ENCODE data around the gene RIN2.
A peak's percentile ranks its signal among the peaks of the same experiment; 100 is the strongest.

RIN2 gene, protein sequence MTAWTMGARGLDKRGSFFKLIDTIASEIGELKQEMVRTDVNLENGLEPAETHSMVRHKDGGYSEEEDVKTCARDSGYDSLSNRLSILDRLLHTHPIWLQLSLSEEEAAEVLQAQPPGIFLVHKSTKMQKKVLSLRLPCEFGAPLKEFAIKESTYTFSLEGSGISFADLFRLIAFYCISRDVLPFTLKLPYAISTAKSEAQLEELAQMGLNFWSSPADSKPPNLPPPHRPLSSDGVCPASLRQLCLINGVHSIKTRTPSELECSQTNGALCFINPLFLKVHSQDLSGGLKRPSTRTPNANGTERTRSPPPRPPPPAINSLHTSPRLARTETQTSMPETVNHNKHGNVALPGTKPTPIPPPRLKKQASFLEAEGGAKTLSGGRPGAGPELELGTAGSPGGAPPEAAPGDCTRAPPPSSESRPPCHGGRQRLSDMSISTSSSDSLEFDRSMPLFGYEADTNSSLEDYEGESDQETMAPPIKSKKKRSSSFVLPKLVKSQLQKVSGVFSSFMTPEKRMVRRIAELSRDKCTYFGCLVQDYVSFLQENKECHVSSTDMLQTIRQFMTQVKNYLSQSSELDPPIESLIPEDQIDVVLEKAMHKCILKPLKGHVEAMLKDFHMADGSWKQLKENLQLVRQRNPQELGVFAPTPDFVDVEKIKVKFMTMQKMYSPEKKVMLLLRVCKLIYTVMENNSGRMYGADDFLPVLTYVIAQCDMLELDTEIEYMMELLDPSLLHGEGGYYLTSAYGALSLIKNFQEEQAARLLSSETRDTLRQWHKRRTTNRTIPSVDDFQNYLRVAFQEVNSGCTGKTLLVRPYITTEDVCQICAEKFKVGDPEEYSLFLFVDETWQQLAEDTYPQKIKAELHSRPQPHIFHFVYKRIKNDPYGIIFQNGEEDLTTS

DNA sequence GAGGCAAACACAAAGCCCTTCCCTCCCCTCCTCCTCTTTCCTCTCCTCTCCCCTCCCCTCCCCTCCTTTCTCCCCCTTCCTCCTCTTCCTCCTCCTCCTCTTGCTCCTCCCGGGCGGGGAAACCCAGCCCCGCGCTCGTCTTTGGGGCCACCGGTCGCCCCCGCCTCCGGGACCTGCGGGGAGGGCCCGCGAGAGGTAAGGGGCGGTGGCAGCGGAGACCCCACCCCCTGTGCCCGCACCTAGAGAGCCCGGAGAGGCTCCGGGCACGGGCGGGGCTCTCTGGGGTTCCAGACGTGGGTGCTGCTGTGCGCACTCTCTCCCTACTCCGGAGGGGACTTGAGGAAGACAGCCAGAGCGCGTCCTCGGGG lies at the start of gene RIN2:
RIN2 (plus strand) TSS at position 126 of the 368 bp plus-strand sequence. CDS start 131,344 bp downstream, outside the sequence.
- no peak for DNase-seq (ENCODE audit: low spot score)
- FAIRE-seq, result no peak

DNA sequence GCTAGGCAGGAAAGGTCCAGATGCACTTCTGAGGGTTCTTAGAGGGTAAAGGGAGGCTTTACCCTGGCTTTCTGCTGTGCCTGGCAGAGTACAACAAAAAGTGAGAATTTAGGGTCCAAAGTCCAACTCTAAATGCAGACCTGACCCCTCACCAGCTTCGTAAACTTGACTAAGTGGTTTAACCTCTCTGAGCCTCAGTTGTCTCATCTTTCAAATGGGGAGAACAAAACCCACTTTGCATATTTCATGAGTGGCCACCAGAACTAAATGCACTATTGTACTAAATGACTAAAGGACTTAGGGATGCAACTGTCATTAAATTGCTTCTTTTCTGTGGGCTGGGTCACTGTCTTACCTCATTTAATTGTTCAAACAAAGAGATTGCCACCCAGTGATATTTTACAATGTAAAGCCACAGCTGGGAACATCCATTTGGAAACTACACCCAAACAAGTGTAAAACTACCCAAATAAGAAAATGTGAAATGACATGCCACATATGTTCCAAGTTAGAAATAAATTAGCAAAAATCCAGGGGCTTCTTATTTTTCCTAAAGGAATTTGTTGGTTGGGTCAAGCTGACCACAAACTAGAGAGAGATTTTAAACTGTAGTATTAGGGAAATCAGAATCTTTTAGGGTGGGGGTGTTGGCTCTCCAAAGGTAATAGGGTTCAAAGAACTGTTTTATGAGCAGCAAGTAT lies 48.3 kb upstream of the RIN2 start:
- no peak for DNase-seq (ENCODE audit: low spot score)
- FAIRE-seq, result no peak

DNA sequence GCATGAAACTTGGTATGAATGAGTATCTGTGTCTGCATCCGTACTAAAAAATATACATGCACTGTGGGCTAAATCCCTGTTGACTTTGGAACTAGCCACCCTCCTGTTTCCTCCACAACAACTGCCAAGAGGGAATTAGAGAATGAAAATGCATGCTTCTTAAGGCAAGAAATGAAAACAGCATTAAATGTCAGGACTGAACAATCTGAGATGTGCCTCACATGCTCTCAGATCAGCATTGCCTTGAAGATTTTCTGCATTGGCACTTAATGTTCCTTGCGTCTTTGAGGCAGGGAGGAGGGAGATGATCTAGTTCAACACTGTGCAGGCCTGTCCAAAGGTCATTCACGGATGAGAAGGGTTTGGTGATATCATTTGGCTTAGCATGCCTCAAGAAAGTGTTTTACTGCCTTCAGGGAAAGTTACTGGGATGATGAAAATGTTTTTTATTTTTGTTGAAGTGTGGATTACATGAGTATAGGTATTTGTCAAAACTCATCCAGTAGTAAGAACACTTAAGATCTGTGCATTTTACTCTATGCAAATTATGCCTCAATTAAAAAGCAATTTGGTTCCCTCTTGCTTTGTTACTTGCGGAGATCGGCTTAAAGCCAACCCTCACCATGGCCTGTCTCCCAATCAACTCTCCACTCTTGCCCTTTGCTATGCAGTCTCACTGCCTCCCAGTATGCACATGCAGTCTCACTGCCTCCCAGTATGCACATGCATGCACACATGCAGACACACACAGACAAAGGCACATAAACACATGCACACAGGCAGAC lies 47.5 kb upstream of the RIN2 start:
- no peak for DNase-seq (ENCODE audit: low spot score)
- no peak for FAIRE-seq

DNA sequence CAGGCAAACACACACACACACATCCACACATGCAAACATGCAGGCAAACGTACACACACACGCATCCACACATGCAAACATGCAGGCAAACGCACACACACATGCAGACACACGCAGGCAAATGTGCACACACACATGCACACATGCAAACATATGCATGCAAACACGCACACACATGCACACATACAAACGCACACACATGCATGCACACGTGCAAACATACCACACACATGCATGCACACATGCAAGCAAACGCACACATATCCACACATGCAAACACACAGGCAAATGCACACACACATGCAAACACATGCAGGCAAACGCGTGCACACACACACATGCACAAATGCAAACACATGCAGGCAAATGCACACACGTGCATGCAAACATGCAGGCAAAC lies 46.9 kb upstream of the RIN2 start:
- DNase-seq (ENCODE audit: low spot score) (no peak), FAIRE-seq (no peak)

DNA sequence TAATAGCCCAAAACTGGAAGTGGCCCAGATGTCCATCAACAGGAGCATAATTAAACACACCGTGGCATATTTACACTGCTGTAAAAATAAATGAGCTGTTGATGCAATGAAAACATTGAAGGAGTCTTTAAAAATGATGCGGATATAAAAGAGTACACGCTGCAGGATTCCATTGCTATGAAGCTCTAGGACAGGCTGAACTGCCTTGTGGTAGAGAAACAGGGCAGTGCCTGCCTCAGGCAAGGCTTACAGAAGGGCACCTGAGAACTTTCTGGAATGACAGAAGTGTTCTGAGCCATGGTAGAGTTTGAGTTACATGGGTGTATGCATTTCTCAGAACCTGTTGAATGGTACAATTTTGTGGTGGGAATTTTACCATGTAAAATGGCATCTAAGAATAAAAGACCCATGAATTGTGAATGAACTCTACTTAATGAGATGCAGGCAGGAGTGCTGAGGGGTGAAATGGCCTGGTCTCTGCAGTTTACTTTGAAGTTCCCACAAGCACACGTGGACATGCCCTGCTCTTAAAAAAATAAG lies 45.3 kb upstream of the RIN2 start:
- no peak for FAIRE-seq
- no peak for DNase-seq (ENCODE audit: low spot score)

DNA sequence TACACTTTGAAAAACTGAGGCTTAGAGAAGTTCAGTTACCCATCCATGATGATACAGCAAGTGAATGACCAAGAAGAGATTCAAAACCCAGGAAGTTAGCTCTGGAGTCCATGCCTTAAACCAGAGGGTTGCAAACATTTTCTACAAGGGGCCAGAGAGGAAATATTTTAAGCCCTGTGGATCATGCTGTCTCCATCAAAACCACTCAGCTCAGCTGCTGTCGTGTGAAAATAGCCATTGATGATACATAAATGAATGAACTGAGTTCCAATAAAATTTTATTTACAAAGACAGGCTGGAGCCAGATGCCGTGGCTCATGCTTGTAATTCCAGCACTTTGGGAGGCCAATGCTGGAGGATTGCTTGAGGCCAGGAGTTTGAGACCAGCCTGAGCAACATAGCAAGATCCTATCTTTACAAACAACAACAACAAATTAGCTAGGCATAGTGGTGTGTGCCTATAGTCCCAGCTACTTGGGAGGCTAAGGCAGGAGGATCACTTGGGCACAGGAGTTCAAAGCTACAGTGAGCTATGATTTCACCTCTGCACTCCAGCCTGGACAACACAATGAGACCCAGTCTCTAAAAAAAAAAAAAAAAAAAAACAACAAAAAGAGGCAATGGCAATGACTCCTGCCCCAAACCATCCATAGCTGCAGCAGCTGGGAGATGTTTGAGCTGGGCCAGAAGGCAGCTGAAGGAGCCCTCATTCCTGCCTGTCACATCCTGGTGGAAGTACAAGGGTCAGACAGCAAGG lies 44.1 kb upstream of the RIN2 start:
- DNase-seq (ENCODE audit: low spot score) (no peak), FAIRE-seq (no peak)

DNA sequence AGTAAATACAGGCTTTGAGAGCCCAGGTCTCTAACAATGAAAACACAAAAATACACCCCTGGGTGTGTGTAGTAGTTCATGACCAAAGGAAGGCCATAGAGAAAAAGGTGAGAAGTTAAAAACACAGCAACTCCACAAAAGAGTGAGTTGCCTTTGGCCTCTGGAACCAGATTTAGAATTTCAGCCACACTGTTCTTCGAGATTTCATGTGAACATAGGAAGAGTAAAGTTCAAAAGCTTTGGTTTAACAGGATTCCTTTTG lies 43.5 kb upstream of the RIN2 start:
- FAIRE-seq (no peak), DNase-seq (ENCODE audit: low spot score) (no peak)

DNA sequence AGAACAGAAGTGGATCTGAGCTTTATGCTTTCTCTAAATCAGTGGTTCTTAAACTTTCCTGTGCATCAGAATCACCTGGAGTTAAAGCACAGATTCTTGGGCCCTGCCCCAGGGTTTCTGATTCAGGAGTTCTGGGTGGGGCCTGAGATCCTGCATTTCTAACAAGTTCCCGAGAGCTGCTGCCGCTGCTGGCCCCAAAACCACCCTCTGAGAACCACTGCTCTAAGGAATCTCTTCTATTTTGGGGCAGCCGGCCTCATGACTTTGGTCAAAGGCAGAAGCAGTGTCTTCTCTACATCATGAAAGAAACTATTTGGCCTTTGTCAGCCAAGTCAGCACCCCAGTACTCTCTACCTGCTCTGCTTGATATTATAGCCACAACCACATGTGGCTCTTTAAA lies 42.1 kb upstream of the RIN2 start:
- DNase-seq (ENCODE audit: low spot score) (no peak), FAIRE-seq (no peak)

DNA sequence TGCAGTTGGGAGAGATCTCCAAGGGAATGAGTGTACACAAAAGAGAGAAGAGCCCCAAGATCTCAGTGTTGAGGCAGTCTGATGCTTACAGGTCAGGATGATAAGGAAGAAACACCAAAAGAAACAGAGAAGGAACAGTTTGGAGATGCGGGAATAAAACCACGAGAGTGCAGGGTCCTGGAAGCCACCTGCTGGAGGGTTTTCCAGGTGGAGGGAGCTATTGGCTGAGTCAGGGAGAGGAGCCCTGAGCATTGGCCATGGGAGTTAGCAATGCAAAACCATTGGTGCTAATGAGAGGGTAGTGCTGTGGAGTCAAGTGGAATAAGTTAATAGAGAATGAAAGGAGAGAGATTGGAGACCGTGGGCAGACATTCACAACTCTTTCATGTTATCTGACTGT lies 39.2 kb upstream of the RIN2 start:
- DNase-seq (ENCODE audit: low spot score) (no peak), FAIRE-seq (no peak)

DNA sequence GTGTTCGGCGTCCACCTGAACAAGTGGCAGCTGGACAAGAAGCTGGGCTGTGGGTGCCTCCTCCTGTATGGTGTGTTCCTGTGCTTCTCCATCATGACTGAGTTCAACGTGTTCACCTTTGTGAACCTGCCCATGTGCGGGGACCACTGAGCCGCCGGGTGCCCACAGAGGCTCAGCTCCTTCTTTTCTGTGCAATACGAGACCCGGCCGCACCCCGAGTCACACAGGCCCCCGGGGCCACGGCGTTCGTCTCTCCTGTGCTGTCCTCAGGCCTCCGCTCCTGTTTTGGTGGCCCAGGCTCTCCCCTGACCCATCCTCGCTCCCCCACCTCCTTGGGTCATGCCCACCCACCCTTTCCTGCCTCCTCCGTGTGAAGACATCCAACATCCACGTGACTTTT lies 37.1 kb upstream of the RIN2 start:
- DNase-seq (ENCODE audit: low spot score), result no peak
- no peak for FAIRE-seq

DNA sequence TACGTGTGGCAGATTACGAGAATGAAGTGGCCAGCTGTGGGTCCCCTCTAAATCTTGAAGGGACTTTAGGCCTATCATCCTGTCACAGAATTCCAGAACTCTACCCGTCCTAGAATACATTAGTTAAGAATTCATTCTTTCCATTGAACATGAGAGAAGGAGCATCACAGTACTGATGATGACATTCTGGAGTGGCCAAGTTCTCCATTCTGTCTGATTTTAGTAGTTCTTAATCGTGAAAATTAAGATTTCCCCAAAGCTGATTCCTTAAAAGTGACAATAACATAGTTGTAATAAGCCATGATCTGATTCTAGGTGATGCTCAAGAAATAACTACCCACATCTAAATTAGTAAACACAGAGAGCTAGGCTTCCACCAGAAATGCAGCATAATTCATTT lies 35.0 kb upstream of the RIN2 start:
- no peak for FAIRE-seq

DNA sequence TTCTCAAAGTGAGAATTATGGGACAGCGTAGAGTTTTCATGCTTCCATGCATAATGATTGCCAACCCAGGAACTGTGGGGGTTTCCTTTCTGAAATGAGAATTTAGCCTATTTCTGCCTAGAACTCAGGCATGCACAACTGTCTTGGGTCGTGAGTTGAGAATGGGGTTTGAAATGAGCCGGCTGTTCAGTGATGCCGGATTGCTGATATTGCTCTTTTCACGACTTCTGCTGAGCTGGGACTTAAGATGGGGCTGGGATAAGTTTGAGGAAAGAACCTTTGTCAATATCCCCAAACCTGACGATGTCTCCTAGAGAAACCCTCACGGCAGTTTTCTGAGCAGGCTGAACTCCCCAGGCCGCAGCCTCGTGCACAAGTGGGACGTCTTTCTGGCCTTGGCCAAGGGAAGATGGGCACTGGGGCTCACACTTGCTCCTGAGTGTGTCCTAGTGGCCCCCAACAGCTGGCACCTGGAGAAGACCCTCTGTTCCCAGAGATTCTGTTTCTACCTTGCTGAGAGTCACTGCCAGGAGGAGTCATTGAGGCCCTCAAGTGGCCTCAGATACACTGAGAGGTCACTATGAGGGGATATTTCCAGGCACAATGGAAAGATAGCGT lies 34.1 kb upstream of the RIN2 start:
- DNase-seq (ENCODE audit: low spot score), result no peak
- no peak for FAIRE-seq

More for the DNA sequence above, 35.0 kb upstream of the RIN2 start:
- DNase-seq (ENCODE audit: low spot score), result no peak

DNA sequence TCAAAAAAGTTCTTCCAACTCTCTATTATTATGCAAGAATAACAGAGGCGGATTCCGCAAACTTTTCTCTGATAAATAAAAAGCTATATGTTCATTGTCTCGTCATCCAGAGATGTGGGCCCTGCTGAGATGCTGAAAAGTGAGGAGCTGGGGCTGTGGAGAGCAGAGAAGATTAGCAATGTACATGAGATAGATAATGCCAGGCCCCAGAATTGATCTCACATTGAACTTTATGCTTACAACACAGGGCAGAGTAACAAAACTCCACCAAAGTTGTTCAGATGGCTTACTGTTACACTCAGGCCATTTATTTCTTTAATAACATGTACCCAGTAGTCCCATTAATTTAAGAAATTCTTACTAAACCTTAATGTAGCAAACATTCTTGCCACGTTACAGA lies 32.7 kb upstream of the RIN2 start:
- FAIRE-seq (no peak), DNase-seq (ENCODE audit: low spot score) (no peak)

DNA sequence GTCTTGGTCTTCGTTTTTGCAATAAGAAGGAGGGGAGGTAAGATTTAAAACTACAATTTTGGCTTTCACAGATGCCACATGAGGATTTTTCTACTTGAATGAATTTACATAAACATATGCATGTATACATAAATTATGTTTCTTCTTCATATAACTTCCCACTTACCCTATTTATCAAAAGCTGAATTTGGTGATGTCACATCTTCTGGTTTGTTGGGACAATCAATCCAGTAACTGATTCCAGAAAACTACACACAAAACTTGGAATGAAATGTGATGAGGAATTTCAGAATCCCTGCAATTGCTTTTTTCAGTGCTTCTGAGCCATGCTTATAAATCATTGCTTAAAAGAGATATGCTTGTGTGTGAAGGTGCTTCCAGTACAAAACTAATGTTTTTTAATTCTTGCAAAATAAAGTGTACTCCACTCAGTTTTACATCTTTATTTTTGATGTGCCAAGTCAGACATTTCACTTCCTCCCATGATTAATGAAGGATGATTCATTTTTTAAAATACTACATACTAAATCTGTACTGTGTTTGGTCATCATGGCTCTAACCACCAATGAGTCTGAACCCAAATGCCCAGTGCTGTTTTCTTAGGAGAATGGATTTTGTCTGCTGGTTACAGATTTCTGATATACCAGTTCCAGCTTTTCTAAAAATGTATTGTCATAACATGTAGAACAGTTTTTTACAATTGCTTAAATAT lies 32.1 kb upstream of the RIN2 start:
- FAIRE-seq, result no peak

DNA sequence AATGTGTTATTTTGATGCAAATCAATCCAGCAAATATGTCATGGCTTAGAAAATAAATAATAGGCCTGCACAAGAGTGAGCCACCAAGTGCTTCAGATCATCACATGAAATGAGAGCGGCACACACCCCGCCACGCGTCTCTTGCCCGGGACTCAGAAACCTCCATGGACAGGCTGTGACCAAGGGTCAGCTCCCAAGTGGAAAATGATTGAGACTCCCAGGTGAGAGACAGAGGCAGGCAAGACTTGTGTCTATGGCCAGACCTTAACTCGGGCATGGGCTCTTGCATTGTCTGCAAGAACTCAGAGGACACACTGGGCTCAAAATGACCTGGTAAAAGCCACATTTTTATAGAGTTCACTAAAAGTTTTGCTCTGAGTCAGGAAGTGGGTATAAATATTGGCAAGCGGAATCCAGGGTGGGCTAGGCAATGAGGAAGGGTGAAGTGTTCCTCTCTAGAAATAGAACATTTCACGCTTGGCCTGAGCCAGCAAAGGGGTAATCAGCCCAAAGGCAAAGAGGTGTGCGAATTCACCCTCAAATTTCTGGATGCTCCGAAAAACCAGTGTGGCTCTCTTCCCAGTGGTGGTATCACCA lies 30.7 kb upstream of the RIN2 start:
- no peak for FAIRE-seq

More for the DNA sequence above, 32.1 kb upstream of the RIN2 start:
- no peak for DNase-seq (ENCODE audit: low spot score)

DNA sequence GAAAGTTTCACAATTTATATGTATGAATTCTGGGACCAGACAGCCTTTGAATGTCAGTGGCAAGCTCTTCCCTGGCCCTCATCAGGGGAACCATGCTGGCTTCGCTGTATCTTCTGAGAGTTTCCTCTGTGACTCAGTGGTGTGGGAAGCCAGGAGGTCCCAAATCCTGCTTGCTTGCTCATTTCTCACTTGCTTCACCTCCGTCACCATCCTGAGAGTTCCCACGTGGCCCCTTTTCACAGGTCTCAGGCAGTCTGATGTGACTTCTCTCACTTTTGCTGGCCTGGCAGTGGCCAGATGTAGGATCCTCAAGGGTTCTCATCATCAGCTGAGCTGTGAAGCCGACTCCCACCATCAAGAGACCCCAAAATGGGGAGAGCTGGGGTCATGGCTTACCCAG lies 28.4 kb upstream of the RIN2 start:
- FAIRE-seq, result no peak
- no peak for DNase-seq (ENCODE audit: low spot score)

More for the DNA sequence above, 30.7 kb upstream of the RIN2 start:
- no peak for DNase-seq (ENCODE audit: low spot score)

DNA sequence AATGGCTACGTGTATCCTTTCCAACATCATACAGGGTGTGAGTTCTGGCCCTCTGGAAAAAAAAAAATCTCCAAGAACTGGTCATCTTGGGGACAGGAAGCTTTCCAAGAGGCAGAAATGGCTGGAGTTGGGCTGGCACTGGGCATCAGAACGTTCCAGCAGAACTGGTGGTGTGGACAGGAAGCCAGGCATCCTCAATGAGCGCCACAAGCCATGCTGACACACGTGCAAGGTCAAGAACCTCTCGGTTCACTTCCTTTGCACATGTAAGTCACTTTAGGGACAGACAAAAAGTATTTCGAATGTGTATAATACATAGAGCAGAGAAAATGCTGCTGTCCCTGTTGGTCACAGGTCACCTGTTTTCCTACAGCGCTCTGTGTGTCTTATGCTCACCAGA lies 27.4 kb upstream of the RIN2 start:
- FAIRE-seq (no peak), DNase-seq (ENCODE audit: low spot score) (no peak)

DNA sequence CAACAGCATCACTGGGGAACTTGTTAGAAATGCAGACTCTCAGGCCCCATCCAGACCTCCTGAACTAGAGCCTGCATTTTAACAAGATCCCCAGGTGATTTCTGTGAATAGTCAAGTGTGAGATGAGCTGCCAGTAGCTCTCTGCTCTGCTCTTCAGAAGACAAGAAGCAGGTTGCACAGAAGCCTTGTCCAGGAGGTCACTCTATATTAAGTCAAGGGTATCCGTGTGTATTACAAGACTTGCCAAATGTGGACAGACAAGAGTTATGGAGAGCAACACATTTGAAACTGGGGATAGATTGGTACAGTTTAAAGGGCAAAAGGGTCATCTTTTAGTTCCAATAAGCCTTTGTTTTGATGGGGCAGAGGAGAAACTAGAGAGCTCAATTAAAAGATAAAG lies 23.2 kb upstream of the RIN2 start:
- no peak for DNase-seq (ENCODE audit: low spot score)
- no peak for FAIRE-seq

DNA sequence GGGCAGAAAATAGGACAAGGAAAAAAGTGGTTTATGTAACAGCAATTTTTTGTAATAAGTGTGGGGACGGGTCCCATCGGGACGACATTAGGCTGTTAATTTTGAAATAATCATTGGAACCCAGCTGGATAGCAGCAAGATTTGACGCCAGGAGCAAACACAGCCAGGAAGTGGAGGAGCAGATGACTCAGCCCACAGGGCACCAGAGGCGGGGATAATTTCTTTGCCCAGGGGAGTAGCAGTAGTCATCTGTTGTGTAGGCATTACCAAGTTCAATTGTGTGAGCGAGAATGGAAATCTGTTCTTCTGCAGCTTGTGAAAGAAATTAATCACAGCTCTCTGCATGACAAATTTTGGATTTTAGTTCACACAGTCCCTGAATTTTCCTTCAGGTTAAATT lies 22.6 kb upstream of the RIN2 start:
- peak; percentile 70 for DNase-seq (ENCODE audit: low spot score)
- FAIRE-seq, result peak; percentile 69

All from RCC 7860 (cell line).